Peyer's patch (tissue), 4 donors: ENCODE data around the gene MUC13.

Source experiments
- CTCF ChIP-seq, 6 experiments: fragments of 450-650 bp in 4 of 6; fragments of 200-600 bp in 2 of 6; sonication (generic) in 1 of 6; IDR thresholded peaks; one replicate each; pipeline ENCODE4 v1.5.1; 2017 to 2019; ENCODE audit warnings: antibody characterized with exemption in 6 of 6, mild to moderate bottlenecking in 3 of 6, moderate library complexity in 1 of 6
- POLR2A ChIP-seq, 2 donors: fragments of 450-650 bp; IDR thresholded peaks; one replicate each; pipeline ENCODE4 v1.5.1; 2017; ENCODE audit warnings: antibody characterized with exemption in 2 of 2, mild to moderate bottlenecking in 2 of 2, moderate library complexity in 2 of 2

- TF ChIP-seq CTCF (IDR thresholded peaks at IDR 0.05) = no peak
- no peak for TF ChIP-seq POLR2A (IDR thresholded peaks at IDR 0.05)
Observed at GRCh38 chr3:124867511-124867910, 67.0 kb downstream of the MUC13 start.
